ENCODE results near the gene PTTG1IP.

DNA sequence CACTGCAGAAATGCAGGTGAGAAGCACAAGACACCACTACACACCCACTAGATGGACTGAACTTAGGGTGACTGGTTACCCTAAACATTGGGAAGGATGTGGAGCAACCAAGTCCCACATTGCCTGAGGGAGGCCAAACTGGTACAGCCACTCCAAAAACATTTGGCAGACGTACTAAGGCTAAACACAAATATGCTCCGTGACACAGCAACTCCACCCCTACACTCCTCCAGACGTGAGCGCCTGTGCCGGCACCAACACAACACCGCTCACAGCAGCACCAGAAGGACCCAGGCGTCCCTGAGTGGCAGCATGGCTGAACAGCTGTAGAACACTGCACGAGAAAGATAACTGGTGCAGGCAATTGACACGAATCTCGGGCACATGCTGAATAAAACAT lies 14.7 kb downstream of the PTTG1IP start:
- TF ChIP-seq ZNF416 (tag by site-specific recombination; IDR thresholded peaks at IDR 0.05) = no peak
- TF ChIP-seq, protein P1, sequence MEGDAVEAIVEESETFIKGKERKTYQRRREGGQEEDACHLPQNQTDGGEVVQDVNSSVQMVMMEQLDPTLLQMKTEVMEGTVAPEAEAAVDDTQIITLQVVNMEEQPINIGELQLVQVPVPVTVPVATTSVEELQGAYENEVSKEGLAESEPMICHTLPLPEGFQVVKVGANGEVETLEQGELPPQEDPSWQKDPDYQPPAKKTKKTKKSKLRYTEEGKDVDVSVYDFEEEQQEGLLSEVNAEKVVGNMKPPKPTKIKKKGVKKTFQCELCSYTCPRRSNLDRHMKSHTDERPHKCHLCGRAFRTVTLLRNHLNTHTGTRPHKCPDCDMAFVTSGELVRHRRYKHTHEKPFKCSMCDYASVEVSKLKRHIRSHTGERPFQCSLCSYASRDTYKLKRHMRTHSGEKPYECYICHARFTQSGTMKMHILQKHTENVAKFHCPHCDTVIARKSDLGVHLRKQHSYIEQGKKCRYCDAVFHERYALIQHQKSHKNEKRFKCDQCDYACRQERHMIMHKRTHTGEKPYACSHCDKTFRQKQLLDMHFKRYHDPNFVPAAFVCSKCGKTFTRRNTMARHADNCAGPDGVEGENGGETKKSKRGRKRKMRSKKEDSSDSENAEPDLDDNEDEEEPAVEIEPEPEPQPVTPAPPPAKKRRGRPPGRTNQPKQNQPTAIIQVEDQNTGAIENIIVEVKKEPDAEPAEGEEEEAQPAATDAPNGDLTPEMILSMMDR (tag by site-specific recombination; IDR thresholded peaks at IDR 0.05) = no peak
- no peak for TF ChIP-seq YY1 (tag by site-specific recombination; IDR thresholded peaks at IDR 0.05)
- TF ChIP-seq, protein P2, sequence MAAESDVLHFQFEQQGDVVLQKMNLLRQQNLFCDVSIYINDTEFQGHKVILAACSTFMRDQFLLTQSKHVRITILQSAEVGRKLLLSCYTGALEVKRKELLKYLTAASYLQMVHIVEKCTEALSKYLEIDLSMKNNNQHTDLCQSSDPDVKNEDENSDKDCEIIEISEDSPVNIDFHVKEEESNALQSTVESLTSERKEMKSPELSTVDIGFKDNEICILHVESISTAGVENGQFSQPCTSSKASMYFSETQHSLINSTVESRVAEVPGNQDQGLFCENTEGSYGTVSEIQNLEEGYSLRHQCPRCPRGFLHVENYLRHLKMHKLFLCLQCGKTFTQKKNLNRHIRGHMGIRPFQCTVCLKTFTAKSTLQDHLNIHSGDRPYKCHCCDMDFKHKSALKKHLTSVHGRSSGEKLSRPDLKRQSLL (tag by site-specific recombination; IDR thresholded peaks at IDR 0.05) = no peak
- TF ChIP-seq ZNF146 (tag by site-specific recombination; IDR thresholded peaks at IDR 0.05) = no peak
- no peak for TF ChIP-seq KLF16 (tag by site-specific recombination; IDR thresholded peaks at IDR 0.05)
- no peak for TF ChIP-seq ZNF324 (tag by site-specific recombination; IDR thresholded peaks at IDR 0.05)
- TF ChIP-seq ZNF274 (IDR thresholded peaks at IDR 0.05; ENCODE audit: low read length) = no peak
- TF ChIP-seq ZNF274 (tag by site-specific recombination; IDR thresholded peaks at IDR 0.05; ENCODE audit: borderline replicate concordance) = no peak
- TF ChIP-seq ZNF114 (tag by site-specific recombination; IDR thresholded peaks at IDR 0.05) = no peak
- TF ChIP-seq, protein P3, sequence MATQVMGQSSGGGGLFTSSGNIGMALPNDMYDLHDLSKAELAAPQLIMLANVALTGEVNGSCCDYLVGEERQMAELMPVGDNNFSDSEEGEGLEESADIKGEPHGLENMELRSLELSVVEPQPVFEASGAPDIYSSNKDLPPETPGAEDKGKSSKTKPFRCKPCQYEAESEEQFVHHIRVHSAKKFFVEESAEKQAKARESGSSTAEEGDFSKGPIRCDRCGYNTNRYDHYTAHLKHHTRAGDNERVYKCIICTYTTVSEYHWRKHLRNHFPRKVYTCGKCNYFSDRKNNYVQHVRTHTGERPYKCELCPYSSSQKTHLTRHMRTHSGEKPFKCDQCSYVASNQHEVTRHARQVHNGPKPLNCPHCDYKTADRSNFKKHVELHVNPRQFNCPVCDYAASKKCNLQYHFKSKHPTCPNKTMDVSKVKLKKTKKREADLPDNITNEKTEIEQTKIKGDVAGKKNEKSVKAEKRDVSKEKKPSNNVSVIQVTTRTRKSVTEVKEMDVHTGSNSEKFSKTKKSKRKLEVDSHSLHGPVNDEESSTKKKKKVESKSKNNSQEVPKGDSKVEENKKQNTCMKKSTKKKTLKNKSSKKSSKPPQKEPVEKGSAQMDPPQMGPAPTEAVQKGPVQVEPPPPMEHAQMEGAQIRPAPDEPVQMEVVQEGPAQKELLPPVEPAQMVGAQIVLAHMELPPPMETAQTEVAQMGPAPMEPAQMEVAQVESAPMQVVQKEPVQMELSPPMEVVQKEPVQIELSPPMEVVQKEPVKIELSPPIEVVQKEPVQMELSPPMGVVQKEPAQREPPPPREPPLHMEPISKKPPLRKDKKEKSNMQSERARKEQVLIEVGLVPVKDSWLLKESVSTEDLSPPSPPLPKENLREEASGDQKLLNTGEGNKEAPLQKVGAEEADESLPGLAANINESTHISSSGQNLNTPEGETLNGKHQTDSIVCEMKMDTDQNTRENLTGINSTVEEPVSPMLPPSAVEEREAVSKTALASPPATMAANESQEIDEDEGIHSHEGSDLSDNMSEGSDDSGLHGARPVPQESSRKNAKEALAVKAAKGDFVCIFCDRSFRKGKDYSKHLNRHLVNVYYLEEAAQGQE (tag by site-specific recombination; IDR thresholded peaks at IDR 0.05) = no peak
- TF ChIP-seq, protein P4, sequence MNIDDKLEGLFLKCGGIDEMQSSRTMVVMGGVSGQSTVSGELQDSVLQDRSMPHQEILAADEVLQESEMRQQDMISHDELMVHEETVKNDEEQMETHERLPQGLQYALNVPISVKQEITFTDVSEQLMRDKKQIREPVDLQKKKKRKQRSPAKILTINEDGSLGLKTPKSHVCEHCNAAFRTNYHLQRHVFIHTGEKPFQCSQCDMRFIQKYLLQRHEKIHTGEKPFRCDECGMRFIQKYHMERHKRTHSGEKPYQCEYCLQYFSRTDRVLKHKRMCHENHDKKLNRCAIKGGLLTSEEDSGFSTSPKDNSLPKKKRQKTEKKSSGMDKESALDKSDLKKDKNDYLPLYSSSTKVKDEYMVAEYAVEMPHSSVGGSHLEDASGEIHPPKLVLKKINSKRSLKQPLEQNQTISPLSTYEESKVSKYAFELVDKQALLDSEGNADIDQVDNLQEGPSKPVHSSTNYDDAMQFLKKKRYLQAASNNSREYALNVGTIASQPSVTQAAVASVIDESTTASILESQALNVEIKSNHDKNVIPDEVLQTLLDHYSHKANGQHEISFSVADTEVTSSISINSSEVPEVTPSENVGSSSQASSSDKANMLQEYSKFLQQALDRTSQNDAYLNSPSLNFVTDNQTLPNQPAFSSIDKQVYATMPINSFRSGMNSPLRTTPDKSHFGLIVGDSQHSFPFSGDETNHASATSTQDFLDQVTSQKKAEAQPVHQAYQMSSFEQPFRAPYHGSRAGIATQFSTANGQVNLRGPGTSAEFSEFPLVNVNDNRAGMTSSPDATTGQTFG (tag by site-specific recombination; IDR thresholded peaks at IDR 0.05; ENCODE audit: borderline replicate concordance) = no peak
- no peak for TF ChIP-seq ZNF660 (tag by site-specific recombination; IDR thresholded peaks at IDR 0.05)
- TF ChIP-seq ZNF175 (tag by site-specific recombination; IDR thresholded peaks at IDR 0.05) = no peak
- no peak for TF ChIP-seq SP2 (tag by site-specific recombination; IDR thresholded peaks at IDR 0.05)

Data from HEK293 (cell line).